ENCODE measurements around the gene ILK. TPM values are rescaled to one million over a fixed set of nuclear protein-coding genes. Genes with fewer than 3 reads are reported as not detected.

Gene ILK
- total RNA-seq, 1 experiment from 2014 or later = 73.5 TPM

DNA sequence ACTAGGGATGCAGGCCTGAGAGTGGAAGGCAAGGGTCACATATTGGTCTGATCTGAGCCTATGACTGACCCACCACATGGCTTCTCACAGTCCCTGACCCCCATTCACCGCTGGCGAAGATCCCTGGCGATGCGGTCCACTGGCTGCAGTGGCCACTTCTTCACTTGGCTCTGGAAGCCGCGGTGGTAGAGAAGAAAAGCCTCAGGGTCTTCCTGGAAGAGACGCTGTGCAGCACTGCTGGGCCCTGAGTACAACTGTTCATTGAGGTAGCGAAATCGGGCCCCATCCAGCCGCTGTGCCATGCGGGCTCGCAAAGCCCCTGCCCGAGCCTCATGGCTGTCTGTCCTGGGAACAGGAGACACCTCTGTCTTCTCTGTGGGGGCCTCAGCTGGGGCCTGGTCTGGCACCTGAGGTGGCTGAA, 2.5 kb upstream of the ILK start (continued):
- TF ChIP-seq, protein P1, sequence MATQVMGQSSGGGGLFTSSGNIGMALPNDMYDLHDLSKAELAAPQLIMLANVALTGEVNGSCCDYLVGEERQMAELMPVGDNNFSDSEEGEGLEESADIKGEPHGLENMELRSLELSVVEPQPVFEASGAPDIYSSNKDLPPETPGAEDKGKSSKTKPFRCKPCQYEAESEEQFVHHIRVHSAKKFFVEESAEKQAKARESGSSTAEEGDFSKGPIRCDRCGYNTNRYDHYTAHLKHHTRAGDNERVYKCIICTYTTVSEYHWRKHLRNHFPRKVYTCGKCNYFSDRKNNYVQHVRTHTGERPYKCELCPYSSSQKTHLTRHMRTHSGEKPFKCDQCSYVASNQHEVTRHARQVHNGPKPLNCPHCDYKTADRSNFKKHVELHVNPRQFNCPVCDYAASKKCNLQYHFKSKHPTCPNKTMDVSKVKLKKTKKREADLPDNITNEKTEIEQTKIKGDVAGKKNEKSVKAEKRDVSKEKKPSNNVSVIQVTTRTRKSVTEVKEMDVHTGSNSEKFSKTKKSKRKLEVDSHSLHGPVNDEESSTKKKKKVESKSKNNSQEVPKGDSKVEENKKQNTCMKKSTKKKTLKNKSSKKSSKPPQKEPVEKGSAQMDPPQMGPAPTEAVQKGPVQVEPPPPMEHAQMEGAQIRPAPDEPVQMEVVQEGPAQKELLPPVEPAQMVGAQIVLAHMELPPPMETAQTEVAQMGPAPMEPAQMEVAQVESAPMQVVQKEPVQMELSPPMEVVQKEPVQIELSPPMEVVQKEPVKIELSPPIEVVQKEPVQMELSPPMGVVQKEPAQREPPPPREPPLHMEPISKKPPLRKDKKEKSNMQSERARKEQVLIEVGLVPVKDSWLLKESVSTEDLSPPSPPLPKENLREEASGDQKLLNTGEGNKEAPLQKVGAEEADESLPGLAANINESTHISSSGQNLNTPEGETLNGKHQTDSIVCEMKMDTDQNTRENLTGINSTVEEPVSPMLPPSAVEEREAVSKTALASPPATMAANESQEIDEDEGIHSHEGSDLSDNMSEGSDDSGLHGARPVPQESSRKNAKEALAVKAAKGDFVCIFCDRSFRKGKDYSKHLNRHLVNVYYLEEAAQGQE (IDR thresholded peaks at IDR 0.05; ENCODE audit: low read depth) = no peak
- no peak for TF ChIP-seq EZH2phosphoT487 (IDR thresholded peaks at IDR 0.05; ENCODE audit: borderline replicate concordance)
- no peak for TF ChIP-seq YY1 (IDR thresholded peaks at IDR 0.05; ENCODE audit: extremely low read depth, insufficient replicate concordance, low read depth, low read length)
- TF ChIP-seq ATF3 (IDR thresholded peaks at IDR 0.05) = no peak

- DNase-seq (ENCODE audit: low read depth, low spot score) (no peak), ATAC-seq (no peak)
- peak overlapping the region; percentile 81 to 96 for H3K4me3 ChIP-seq (replicated peaks in 1 of 2; ENCODE audit: low read depth in 1 of 2, low read length in 2 of 2)
- H3K36me3 ChIP-seq (ENCODE audit: control insufficient read depth in 1 of 2, insufficient read depth in 2 of 2, low read length in 2 of 2) = peaks cover 17 to 42% of the 10 kb centered on the region in 2 experiments; a peak in 3 of 4 replicates
- H3K79me2 ChIP-seq (ENCODE audit: insufficient read depth, low read length) = peaks cover 92% of the 10 kb centered on the region
- H3K4me2 ChIP-seq (ENCODE audit: low read length) = peak overlapping the region; percentile 88
- H3K4me1 ChIP-seq (ENCODE audit: control insufficient read depth in 1 of 2, insufficient read depth in 2 of 2, low read length in 2 of 2) = peaks cover 18 to 37% of the 10 kb centered on the region in 2 experiments
- H2AFZ ChIP-seq (ENCODE audit: low read depth, low read length, poor library complexity, severe bottlenecking) = no peak overlapping the region
- H3K9ac ChIP-seq (ENCODE audit: low read length) = peak overlapping the region; percentile 90
- H3K9me2 ChIP-seq (ENCODE audit: insufficient read depth) = no peaks in the 10 kb centered on the region
- no peaks in the 10 kb centered on the region for H3K9me3 ChIP-seq (ENCODE audit: control insufficient read depth in 1 of 2, insufficient read depth in 1 of 2, low read depth in 1 of 2, low read length in 2 of 2)
- ChIA-PET POLR2A (no interaction called here), RAD21 (ENCODE audit: low non-redundant PET in 1 of 2, low total read pairs in 2 of 2, uncharacterized antibody in 2 of 2, unreplicated experiment in 2 of 2) (no interaction called here), CTCF (interaction anchor here (1.7 kb wide), 1 partner anchor 66 kb away, joined by 3 read pairs; no protein-coding TSS in a partner anchor)
- intact Hi-C loops (cut with micrococcal nuclease) = loop anchor here (5.0 kb wide), 1 partner anchor 70 kb away; no protein-coding TSS in a partner anchor
- no peaks in the 10 kb centered on the region for H4K20me1 ChIP-seq (ENCODE audit: insufficient read depth)
- H3K27ac ChIP-seq (ENCODE audit: low read depth, low read length) = peak overlapping the region; percentile 66; the same call in 1 of the 2 replicates
- H3K27me3 ChIP-seq (ENCODE audit: insufficient read depth, low read length) = no peaks in the 10 kb centered on the region
- no TSS peak for BruUV-seq (replicated peaks)
- TF ChIP-seq SRF (IDR thresholded peaks at IDR 0.05; ENCODE audit: low read depth) (no peak), RAD21 (IDR thresholded peaks at IDR 0.05; ENCODE audit: low read depth) (no peak), CEBPB (IDR thresholded peaks at IDR 0.05; ENCODE audit: low read depth) (no peak), JUND (IDR thresholded peaks at IDR 0.05) (no peak), SP1 (IDR thresholded peaks at IDR 0.05; ENCODE audit: low read depth) (no peak), POLR2AphosphoS5 (IDR thresholded peaks at IDR 0.05; ENCODE audit: low read depth, low read length) (no peak), YY1 (IDR thresholded peaks at IDR 0.05; ENCODE audit: extremely low read depth, insufficient replicate concordance, low read depth, low read length) (no peak), EGR1 (IDR thresholded peaks at IDR 0.05; ENCODE audit: low read depth) (no peak), EZH2 (IDR thresholded peaks at IDR 0.05) (no peak), ZNF274 (IDR thresholded peaks at IDR 0.05; ENCODE audit: low read depth, low read length) (no peak), ATF3 (IDR thresholded peaks at IDR 0.05) (no peak)
- TF ChIP-seq, protein P1 (IDR thresholded peaks at IDR 0.05; ENCODE audit: low read depth) = no peak
Observed at GRCh38 chr11:6602096-6602940, 1.3 kb upstream of the ILK start.

All from HCT116 (cell line).